Measurements from ENCODE around the gene P2RX2.
A peak's percentile ranks its signal among the peaks of the same experiment; 100 is the strongest.

The P2RX2 gene

GRCh38 chr12:132623072-132623869 lies 4.7 kb downstream of the P2RX2 start:
- TF ChIP-seq NFIC (IDR thresholded peaks at IDR 0.05): peak; percentile 37; the same call in 1 of the 2 replicates
- no peak for TF ChIP-seq USF1 (IDR thresholded peaks at IDR 0.05)
- no peak for TF ChIP-seq TEAD4 (IDR thresholded peaks at IDR 0.05)

- TF ChIP-seq TEAD4 (IDR thresholded peaks at IDR 0.05): no peak
- TF ChIP-seq RAD21 (IDR thresholded peaks at IDR 0.05; ENCODE audit: low read depth): no peak
- no peak for TF ChIP-seq NFIC (IDR thresholded peaks at IDR 0.05)
- TF ChIP-seq FOXM1 (IDR thresholded peaks at IDR 0.05; ENCODE audit: borderline replicate concordance, low read depth): no peak
- no peak for TF ChIP-seq YY1 (IDR thresholded peaks at IDR 0.05; ENCODE audit: low read depth)
Observed at GRCh38 chr12:132624186-132624855, 5.7 kb downstream of the P2RX2 start.

GRCh38 chr12:132624910-132625630 lies 6.5 kb downstream of the P2RX2 start:
- no peak for TF ChIP-seq YY1 (IDR thresholded peaks at IDR 0.05; ENCODE audit: low read depth)
- no peak for TF ChIP-seq CEBPB (IDR thresholded peaks at IDR 0.05)
- no peak for TF ChIP-seq TEAD4 (IDR thresholded peaks at IDR 0.05)
- TF ChIP-seq TAF1 (IDR thresholded peaks at IDR 0.05; ENCODE audit: low read depth): no peak
- TF ChIP-seq FOXM1 (IDR thresholded peaks at IDR 0.05; ENCODE audit: borderline replicate concordance, low read depth): no peak
- no peak for TF ChIP-seq EGR1 (IDR thresholded peaks at IDR 0.05)
- no peak for TF ChIP-seq REST (IDR thresholded peaks at IDR 0.05; ENCODE audit: low read depth)
- TF ChIP-seq EP300 (IDR thresholded peaks at IDR 0.05; ENCODE audit: borderline replicate concordance): no peak
- TF ChIP-seq USF1 (IDR thresholded peaks at IDR 0.05): no peak
- no peak for TF ChIP-seq TCF12 (IDR thresholded peaks at IDR 0.05; ENCODE audit: low read depth)
- TF ChIP-seq MAX (IDR thresholded peaks at IDR 0.05): no peak
- no peak for TF ChIP-seq NFIC (IDR thresholded peaks at IDR 0.05)

- TF ChIP-seq NFIC (IDR thresholded peaks at IDR 0.05) (no peak), EGR1 (IDR thresholded peaks at IDR 0.05) (no peak), FOXM1 (IDR thresholded peaks at IDR 0.05; ENCODE audit: borderline replicate concordance, low read depth) (no peak), EP300 (IDR thresholded peaks at IDR 0.05; ENCODE audit: borderline replicate concordance) (no peak), USF1 (IDR thresholded peaks at IDR 0.05) (no peak), TEAD4 (IDR thresholded peaks at IDR 0.05) (no peak), ZBTB7A (IDR thresholded peaks at IDR 0.05; ENCODE audit: low read depth) (no peak)
Observed at GRCh38 chr12:132625731-132626430, 7.3 kb downstream of the P2RX2 start.

GRCh38 chr12:132629330-132629729 lies 10.8 kb downstream of the P2RX2 start:
- TF ChIP-seq CREB1 (IDR thresholded peaks at IDR 0.05; ENCODE audit: low read depth): no peak
- TF ChIP-seq TCF12 (IDR thresholded peaks at IDR 0.05; ENCODE audit: low read depth): no peak
- no peak for TF ChIP-seq EGR1 (IDR thresholded peaks at IDR 0.05)
- no peak for TF ChIP-seq RAD21 (IDR thresholded peaks at IDR 0.05; ENCODE audit: low read depth)
- no peak for TF ChIP-seq REST (IDR thresholded peaks at IDR 0.05; ENCODE audit: low read depth)
- TF ChIP-seq TAF1 (IDR thresholded peaks at IDR 0.05; ENCODE audit: low read depth): no peak
- TF ChIP-seq NFIC (IDR thresholded peaks at IDR 0.05): no peak
- no peak for TF ChIP-seq YY1 (IDR thresholded peaks at IDR 0.05; ENCODE audit: low read depth)
- TF ChIP-seq TEAD4 (IDR thresholded peaks at IDR 0.05): no peak
- no peak for TF ChIP-seq FOXM1 (IDR thresholded peaks at IDR 0.05; ENCODE audit: borderline replicate concordance, low read depth)
- TF ChIP-seq USF1 (IDR thresholded peaks at IDR 0.05): no peak
- no peak for TF ChIP-seq EP300 (IDR thresholded peaks at IDR 0.05; ENCODE audit: borderline replicate concordance)
- TF ChIP-seq MAX (IDR thresholded peaks at IDR 0.05): no peak
- no peak for TF ChIP-seq ZBTB7A (IDR thresholded peaks at IDR 0.05; ENCODE audit: low read depth)
- no peak for TF ChIP-seq CEBPB (IDR thresholded peaks at IDR 0.05)

Data from Ishikawa (cell line).